HCT116 (cell line): ENCODE data around the gene KIAA0930. TPM values are rescaled to one million over a fixed set of nuclear protein-coding genes. Genes with fewer than 3 reads are reported as not detected.

ENCODE experiments used
- ATAC-seq: fragments of 200-7000 bp; cut with Tn5 transposase; 2 replicates; pipeline ENCODE4 v1.9.1; 2020; ENCODE audit warnings: mild to moderate bottlenecking, moderate library complexity
- BruUV-seq: library from RNA; stranded (reverse); fragments of 400-500 nt; replicated peaks from 2 replicates; lab custom pipeline; 2021; lab: Mats Ljungman, UMichigan
- CTCF ChIA-PET: fragments of 300-600 bp; sonication (Branson Sonifier 250); formaldehyde crosslinking; loops from one replicate; lab custom pipeline; 2021; ENCODE audit warnings: antibody characterized with exemption; lab: Charles Lee
- POLR2A ChIA-PET: fragments of 300-600, 350-600 bp; sonication (Branson Sonifier 250); formaldehyde crosslinking; loops from one replicate; lab custom pipeline; 2021; ENCODE audit warnings: antibody characterized with exemption; lab: Charles Lee
- RAD21 ChIA-PET, 2 experiments: fragments of 300-600 bp; sonication (Branson Sonifier 250); formaldehyde crosslinking; loops; one replicate each; lab custom pipeline; 2023; ENCODE audit warnings: low total read pairs in 2 of 2; ENCODE audit not compliant: uncharacterized antibody in 2 of 2, unreplicated experiment in 2 of 2, low non-redundant PET in 1 of 2; lab: Charles Lee
- DNase-seq: peaks from one replicate; pipeline ENCODE4 v3.0.0-alpha.2; 2010; ENCODE audit warnings: low read depth, low spot score
- H2AFZ ChIP-seq: fragments of 200-600 bp; shearing (Covaris generic), sonication (generic); 2 replicates; pipeline ENCODE4 v1.6.1; 2017; ENCODE audit warnings: low read depth, mixed run types, mixed read lengths, antibody characterized with exemption, low read length; ENCODE audit not compliant: poor library complexity, severe bottlenecking
- H3K27ac ChIP-seq: 2 replicates; pipeline ENCODE4 v1.5.1; 2012; ENCODE audit warnings: low read depth, low read length
- H3K27me3 ChIP-seq: fragments of 200-600 bp; sonication (generic); 2 replicates; pipeline ENCODE4 v1.6.1; 2016; ENCODE audit warnings: mixed run types, low read length, mixed read lengths; ENCODE audit not compliant: insufficient read depth
- H3K36me3 ChIP-seq, 2 experiments: fragments of 200-500 bp in 1 of 2; fragments of 200-600 bp in 1 of 2; sonication (Bioruptor generic) in 1 of 2; sonication (generic) in 1 of 2; 2 replicates each; pipeline versions ENCODE4 v1.5.1 to v1.6.1; 2014 to 2016; ENCODE audit warnings: low read length in 2 of 2, inconsistent platforms in 1 of 2, mixed read lengths in 1 of 2, mixed run types in 1 of 2; ENCODE audit not compliant: insufficient read depth in 2 of 2, control insufficient read depth in 1 of 2
- H3K4me1 ChIP-seq, 2 experiments: fragments of 200-600 bp in 1 of 2; sonication (generic) in 1 of 2; 2 replicates each; pipeline versions ENCODE4 v1.5.1 to v1.6.1; 2012 to 2017; ENCODE audit warnings: low read length in 2 of 2, inconsistent platforms in 1 of 2, mild to moderate bottlenecking in 1 of 2, mixed read lengths in 1 of 2, mixed run types in 1 of 2, moderate library complexity in 1 of 2; ENCODE audit not compliant: insufficient read depth in 2 of 2, control insufficient read depth in 1 of 2
- H3K4me2 ChIP-seq: fragments of 200-600 bp; sonication (generic); 2 replicates; pipeline ENCODE4 v1.6.1; 2017; ENCODE audit warnings: mixed run types, low read length, mixed read lengths
- H3K4me3 ChIP-seq, 2 experiments: fragments of 200-600 bp in 1 of 2; sonication (generic) in 1 of 2; replicated peaks in 1 of 2; 2 replicates each; pipeline ENCODE4 v1.5.1; 2011 to 2016; ENCODE audit warnings: low read length in 2 of 2, control low read depth in 1 of 2, low read depth in 1 of 2, mild to moderate bottlenecking in 1 of 2, mixed read lengths in 1 of 2, mixed run types in 1 of 2
- H3K79me2 ChIP-seq: fragments of 200-600 bp; sonication (generic); 2 replicates; pipeline ENCODE4 v1.6.1; 2017; ENCODE audit warnings: mild to moderate bottlenecking, mixed run types, low read length, moderate library complexity, mixed read lengths; ENCODE audit not compliant: insufficient read depth
- H3K9ac ChIP-seq: fragments of 200-600 bp; sonication (generic); 2 replicates; pipeline ENCODE4 v1.6.1; 2016; ENCODE audit warnings: low read length, mixed read lengths
- H3K9me2 ChIP-seq: fragments of 200-600 bp; sonication (generic), shearing (Covaris generic); 2 replicates; pipeline ENCODE4 v1.6.1; 2017; ENCODE audit warnings: mixed run types, mild to moderate bottlenecking, moderate library complexity; ENCODE audit not compliant: insufficient read depth
- H3K9me3 ChIP-seq, 2 experiments: fragments of 200-500 bp in 1 of 2; fragments of 200-600 bp in 1 of 2; sonication (Bioruptor generic) in 1 of 2; sonication (generic) in 1 of 2; 2 replicates each; pipeline ENCODE4 v1.6.1; 2014 to 2017; ENCODE audit warnings: low read length in 2 of 2, mixed read lengths in 2 of 2, inconsistent platforms in 1 of 2, low read depth in 1 of 2, mild to moderate bottlenecking in 1 of 2, mixed run types in 1 of 2, moderate library complexity in 1 of 2; ENCODE audit not compliant: control insufficient read depth in 1 of 2, insufficient read depth in 1 of 2
- H4K20me1 ChIP-seq: fragments of 200-600 bp; sonication (generic), shearing (Covaris generic); 2 replicates; pipeline ENCODE4 v1.6.1; 2017; ENCODE audit warnings: mixed run types, mild to moderate bottlenecking, moderate library complexity; ENCODE audit not compliant: insufficient read depth
- CBX3 ChIP-seq: IDR thresholded peaks from 2 replicates; pipeline ENCODE4 v1.6.1; 2012; ENCODE audit warnings: low read depth
- CTCF ChIP-seq, 3 experiments: fragments of 200-600 bp in 1 of 3; sonication (generic) in 1 of 3; IDR thresholded peaks in 2 of 3; conservative IDR thresholded peaks in 1 of 3; 2 replicates each; pipeline ENCODE4 v1.5.1; 2012 to 2017; ENCODE audit warnings: low read depth in 2 of 3, low read length in 2 of 3, antibody characterized with exemption in 1 of 3, borderline replicate concordance in 1 of 3, control low read depth in 1 of 3, mild to moderate bottlenecking in 1 of 3, mixed read lengths in 1 of 3, mixed run types in 1 of 3, moderate library complexity in 1 of 3; ENCODE audit not compliant: insufficient read depth in 1 of 3
- EGR1 ChIP-seq: IDR thresholded peaks from 2 replicates; pipeline ENCODE4 v1.6.1; 2012; ENCODE audit warnings: low read depth
- ELF1 ChIP-seq: IDR thresholded peaks from 2 replicates; pipeline ENCODE4 v1.6.1; 2012; ENCODE audit warnings: low read depth, borderline replicate concordance
- EZH2 ChIP-seq: fragments of 200-600 bp; sonication (generic); IDR thresholded peaks from 2 replicates; pipeline ENCODE4 v1.6.1; 2017; ENCODE audit warnings: antibody characterized with exemption, mixed run types
- POLR2A ChIP-seq: IDR thresholded peaks from 2 replicates; pipeline ENCODE4 v1.7.0; 2011; ENCODE audit warnings: borderline replicate concordance; ENCODE audit not compliant: insufficient read depth, insufficient read length; ENCODE audit errors: extremely low read depth
- RAD21 ChIP-seq: IDR thresholded peaks from 2 replicates; pipeline ENCODE4 v1.6.1; 2012; ENCODE audit warnings: low read depth, mild to moderate bottlenecking
- SRF ChIP-seq: IDR thresholded peaks from 2 replicates; pipeline ENCODE4 v1.6.1; 2012; ENCODE audit warnings: low read depth
- TCF7L2 ChIP-seq: IDR thresholded peaks from 2 replicates; pipeline ENCODE4 v1.7.0; 2011; ENCODE audit warnings: borderline replicate concordance, inconsistent platforms; ENCODE audit not compliant: insufficient read depth, insufficient read length; ENCODE audit errors: extremely low read depth
- YY1 ChIP-seq: IDR thresholded peaks from 2 replicates; pipeline ENCODE4 v1.6.1; 2011; ENCODE audit warnings: low read length, low read depth, moderate library complexity, mild to moderate bottlenecking; ENCODE audit not compliant: insufficient replicate concordance; ENCODE audit errors: extremely low read depth
- ZBTB33 ChIP-seq: IDR thresholded peaks from 2 replicates; pipeline ENCODE4 v1.6.1; 2011; ENCODE audit warnings: mild to moderate bottlenecking, low read length, moderate library complexity; ENCODE audit not compliant: insufficient replicate concordance; ENCODE audit errors: extremely low read depth
- ZFX ChIP-seq: fragments of 450-650 bp; IDR thresholded peaks from 2 replicates; pipeline ENCODE4 v1.6.1; 2017
- intact Hi-C: fragments of 100-400 bp; cut with micrococcal nuclease; formaldehyde crosslinking; loops from 2 replicates; pipeline ENCODE4 v1.10.0; 2022
- total RNA-seq: library from RNA; stranded (reverse); gene quantifications from one replicate; pipeline ENCODE4 v1.2.1, GENCODE V29; 2021; ENCODE audit not compliant: unreplicated experiment
- TF ChIP-seq, protein P1 (sequence below): IDR thresholded peaks from 2 replicates; pipeline ENCODE4 v1.6.1; 2012; ENCODE audit warnings: low read depth
- TF ChIP-seq, protein P2 (sequence below): IDR thresholded peaks from 2 replicates; pipeline ENCODE4 v1.6.1; 2012

KIAA0930 gene
- total RNA-seq, 1 experiment from 2014 or later: 60.9 TPM

DNA sequence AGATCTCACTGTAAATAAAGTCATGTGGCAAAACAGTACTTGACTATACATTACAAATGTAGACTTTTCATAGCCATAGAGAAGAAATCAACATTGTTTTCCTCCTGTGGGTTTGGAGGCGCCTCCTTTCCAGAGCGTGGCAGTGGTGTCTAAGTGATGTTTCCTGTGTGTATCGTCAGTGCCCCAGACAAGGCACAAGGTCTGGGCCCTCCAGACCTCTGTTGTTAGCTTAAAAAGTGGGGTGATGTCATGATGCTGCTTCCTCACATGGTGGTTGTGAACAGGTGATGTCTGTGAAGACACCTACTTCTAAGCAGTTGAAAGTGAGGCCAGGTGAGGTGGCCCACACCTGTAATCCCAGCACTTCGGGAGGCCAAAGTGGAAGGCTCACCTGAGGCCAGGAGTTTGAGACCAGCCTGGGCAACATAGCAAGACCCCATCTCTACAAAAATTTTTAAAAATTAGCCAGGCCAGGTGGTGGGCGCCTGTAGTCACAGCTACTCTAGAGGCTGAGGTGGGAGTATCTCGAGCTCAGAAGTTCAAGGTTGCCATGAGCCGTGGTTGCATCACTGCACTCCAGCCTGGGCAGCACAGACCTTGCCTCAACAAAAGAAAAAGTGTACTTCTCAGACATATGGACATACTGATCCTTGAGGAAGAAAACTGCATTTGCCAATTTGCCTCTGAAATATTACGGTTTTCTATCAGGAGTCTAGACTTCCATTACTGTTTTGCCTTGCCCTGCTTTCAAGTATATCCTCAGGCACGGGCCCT is 61.2 kb downstream of the KIAA0930 start:
- no peak overlapping the region for H3K27ac ChIP-seq
- H3K79me2 ChIP-seq: peaks cover 93% of the 10 kb centered on the region
- no peak overlapping the region for H3K4me2 ChIP-seq
- ChIA-PET POLR2A (no interaction called here), CTCF (no interaction called here), RAD21 (no interaction called here)
- H3K9me2 ChIP-seq: no peaks in the 10 kb centered on the region
- ATAC-seq: no peak
- H3K4me3 ChIP-seq: no peak overlapping the region
- H4K20me1 ChIP-seq: peaks cover 13% of the 10 kb centered on the region; the same call in 1 of the 2 replicates
- no peaks in the 10 kb centered on the region for H3K4me1 ChIP-seq
- TF ChIP-seq TCF7L2 (no peak), YY1 (no peak), ELF1 (no peak), CTCF (IDR thresholded peaks at IDR 0.05 in 2 of 3, conservative IDR thresholded peaks at IDR 0.05 in 1 of 3; ENCODE audit: borderline replicate concordance in 1 of 3, insufficient read depth in 1 of 3, low read depth in 2 of 3, low read length in 2 of 3) (no peak), POLR2A (no peak), SRF (no peak), EZH2 (no peak), EGR1 (no peak), ZBTB33 (no peak), RAD21 (no peak), ZFX (no peak), CBX3 (no peak)
- TF ChIP-seq, protein P1, sequence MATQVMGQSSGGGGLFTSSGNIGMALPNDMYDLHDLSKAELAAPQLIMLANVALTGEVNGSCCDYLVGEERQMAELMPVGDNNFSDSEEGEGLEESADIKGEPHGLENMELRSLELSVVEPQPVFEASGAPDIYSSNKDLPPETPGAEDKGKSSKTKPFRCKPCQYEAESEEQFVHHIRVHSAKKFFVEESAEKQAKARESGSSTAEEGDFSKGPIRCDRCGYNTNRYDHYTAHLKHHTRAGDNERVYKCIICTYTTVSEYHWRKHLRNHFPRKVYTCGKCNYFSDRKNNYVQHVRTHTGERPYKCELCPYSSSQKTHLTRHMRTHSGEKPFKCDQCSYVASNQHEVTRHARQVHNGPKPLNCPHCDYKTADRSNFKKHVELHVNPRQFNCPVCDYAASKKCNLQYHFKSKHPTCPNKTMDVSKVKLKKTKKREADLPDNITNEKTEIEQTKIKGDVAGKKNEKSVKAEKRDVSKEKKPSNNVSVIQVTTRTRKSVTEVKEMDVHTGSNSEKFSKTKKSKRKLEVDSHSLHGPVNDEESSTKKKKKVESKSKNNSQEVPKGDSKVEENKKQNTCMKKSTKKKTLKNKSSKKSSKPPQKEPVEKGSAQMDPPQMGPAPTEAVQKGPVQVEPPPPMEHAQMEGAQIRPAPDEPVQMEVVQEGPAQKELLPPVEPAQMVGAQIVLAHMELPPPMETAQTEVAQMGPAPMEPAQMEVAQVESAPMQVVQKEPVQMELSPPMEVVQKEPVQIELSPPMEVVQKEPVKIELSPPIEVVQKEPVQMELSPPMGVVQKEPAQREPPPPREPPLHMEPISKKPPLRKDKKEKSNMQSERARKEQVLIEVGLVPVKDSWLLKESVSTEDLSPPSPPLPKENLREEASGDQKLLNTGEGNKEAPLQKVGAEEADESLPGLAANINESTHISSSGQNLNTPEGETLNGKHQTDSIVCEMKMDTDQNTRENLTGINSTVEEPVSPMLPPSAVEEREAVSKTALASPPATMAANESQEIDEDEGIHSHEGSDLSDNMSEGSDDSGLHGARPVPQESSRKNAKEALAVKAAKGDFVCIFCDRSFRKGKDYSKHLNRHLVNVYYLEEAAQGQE: no peak
- TF ChIP-seq, protein P2, sequence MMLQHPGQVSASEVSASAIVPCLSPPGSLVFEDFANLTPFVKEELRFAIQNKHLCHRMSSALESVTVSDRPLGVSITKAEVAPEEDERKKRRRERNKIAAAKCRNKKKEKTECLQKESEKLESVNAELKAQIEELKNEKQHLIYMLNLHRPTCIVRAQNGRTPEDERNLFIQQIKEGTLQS: no peak
- intact Hi-C loops: no loop called here
- no peaks in the 10 kb centered on the region for H3K9me3 ChIP-seq
- no peaks in the 10 kb centered on the region for H3K27me3 ChIP-seq
- no peak for DNase-seq
- no TSS peak for BruUV-seq
- no peak overlapping the region for H3K9ac ChIP-seq
- H3K36me3 ChIP-seq: peaks cover 56 to 57% of the 10 kb centered on the region in 2 experiments
- H2AFZ ChIP-seq: no peak overlapping the region
